ENCODE data around the gene PSMD2. TPM values are rescaled to one million over a fixed set of nuclear protein-coding genes. Genes with fewer than 3 reads are reported as not detected.

PSMD2 gene
- total and polyA plus RNA-seq, 2 donors (not counting 3 experiments of a cell fraction or from before 2014, with no cell fraction given), result 414 to 435 TPM

DNA sequence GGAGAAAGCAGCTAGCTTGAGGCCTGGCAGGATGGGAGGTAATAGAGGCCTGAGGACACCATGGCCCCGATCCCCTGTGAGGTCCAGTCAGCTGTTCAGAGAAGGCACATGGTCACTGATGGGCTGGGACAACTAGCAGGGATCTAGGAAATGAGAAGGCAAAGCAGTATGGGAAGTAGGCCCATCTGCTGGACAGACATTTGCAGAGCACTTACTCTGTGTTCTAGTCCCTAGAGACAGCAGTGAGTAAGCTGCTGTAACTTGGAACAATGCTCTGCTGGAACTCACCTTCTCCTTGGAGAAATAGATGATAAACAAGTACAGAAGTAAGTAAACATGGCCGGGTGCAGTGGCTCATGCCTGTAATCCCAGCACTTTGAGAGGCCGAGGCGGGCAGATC lies 16.1 kb upstream of the PSMD2 start:
- H3K9me3 ChIP-seq (replicated peaks; ENCODE audit: control insufficient read depth, insufficient read depth, low read length), result no peaks in the 10 kb centered on the region
- ChIA-PET CTCF (interaction anchor here (5.7 kb wide), 1 partner anchor 386 kb away, joined by 41 read pairs; no protein-coding TSS in a partner anchor), POLR2A (no interaction called here)
- H3K4me2 ChIP-seq (ENCODE audit: insufficient read depth, low read length), result no peak overlapping the region
- no peaks in the 10 kb centered on the region for H3K79me2 ChIP-seq (ENCODE audit: control insufficient read depth, insufficient read depth, low read length)
- H3K36me3 ChIP-seq (ENCODE audit: control insufficient read depth in 2 of 2, extremely low read depth in 1 of 2, insufficient read depth in 2 of 2, low read length in 2 of 2), result no peaks in the 10 kb centered on the region
- H3K9me1 ChIP-seq (replicated peaks; ENCODE audit: control insufficient read depth, extremely low read depth, insufficient read depth, low read length), result no peaks in the 10 kb centered on the region
- FAIRE-seq (no peak), DNase-seq (ENCODE audit: low read depth, low spot score) (no peak)
- H4K20me1 ChIP-seq (replicated peaks; ENCODE audit: control insufficient read depth, extremely low read depth, insufficient read depth, low read length), result no peaks in the 10 kb centered on the region
- no peak overlapping the region for H2AFZ ChIP-seq (ENCODE audit: low read depth, low read length)
- H3K27me3 ChIP-seq (ENCODE audit: control insufficient read depth in 2 of 2, insufficient read depth in 2 of 2, low read length in 2 of 2), result peaks cover 6 to 10% of the 10 kb centered on the region in 2 experiments
- intact Hi-C loops (cut with micrococcal nuclease) (loop anchor here (10.0 kb wide), 1 partner anchor 238 kb away; no protein-coding TSS in a partner anchor), dilution Hi-C loops (cut with MboI; ENCODE audit: extremely low pct_ligation_motif_present, low sequenced_read_pairs) (no loop called here)
- H3K4me3 ChIP-seq (replicated peaks in 1 of 3; ENCODE audit: insufficient read depth in 1 of 3, low read depth in 1 of 3, low read length in 3 of 3), result no peak overlapping the region
- BruUV-seq (replicated peaks), result no TSS peak
- TF ChIP-seq GATA2 (IDR thresholded peaks at IDR 0.05; ENCODE audit: insufficient read depth, insufficient read length, low read depth, low read length) (no peak), FOS (IDR thresholded peaks at IDR 0.05; ENCODE audit: borderline replicate concordance, insufficient read depth, low read length) (no peak), POLR2A (IDR thresholded peaks at IDR 0.05; ENCODE audit: low read depth, low read length) (no peak), JUN (IDR thresholded peaks at IDR 0.05; ENCODE audit: borderline replicate concordance, insufficient read depth, insufficient read length, low read depth) (no peak), MYC (IDR thresholded peaks at IDR 0.05; ENCODE audit: low read depth, low read length) (no peak), CTCF (IDR thresholded peaks at IDR 0.05; ENCODE audit: extremely low read depth in 1 of 2, insufficient read depth in 1 of 2, low read depth in 1 of 2, low read length in 2 of 2) (no peak), EZH2 (IDR thresholded peaks at IDR 0.05; ENCODE audit: borderline replicate concordance, low read depth, low read length, severe bottlenecking) (no peak), POLR2AphosphoS5 (IDR thresholded peaks at IDR 0.05; ENCODE audit: insufficient read depth, low read depth, low read length) (no peak)
- TF ChIP-seq, protein P1, sequence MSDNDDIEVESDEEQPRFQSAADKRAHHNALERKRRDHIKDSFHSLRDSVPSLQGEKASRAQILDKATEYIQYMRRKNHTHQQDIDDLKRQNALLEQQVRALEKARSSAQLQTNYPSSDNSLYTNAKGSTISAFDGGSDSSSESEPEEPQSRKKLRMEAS (IDR thresholded peaks at IDR 0.05; ENCODE audit: insufficient read depth, insufficient read length), result no peak
- no peak overlapping the region for H3K27ac ChIP-seq (ENCODE audit: insufficient read depth, low read depth, low read length)
- H3K9ac ChIP-seq (replicated peaks; ENCODE audit: extremely low read depth, insufficient read depth, low read length), result no peak overlapping the region
- no peaks in the 10 kb centered on the region for H3K4me1 ChIP-seq (ENCODE audit: control insufficient read depth, extremely low read depth, insufficient read depth, low read length)

All from endothelial cell of umbilical vein (primary cell).